Measurements from ENCODE around the gene MYL2. TPM values are rescaled to one million over a fixed set of nuclear protein-coding genes. Genes with fewer than 3 reads are reported as not detected.

MYL2 gene
- total RNA-seq, 1 donor from 2014 or later, result not detected

DNA sequence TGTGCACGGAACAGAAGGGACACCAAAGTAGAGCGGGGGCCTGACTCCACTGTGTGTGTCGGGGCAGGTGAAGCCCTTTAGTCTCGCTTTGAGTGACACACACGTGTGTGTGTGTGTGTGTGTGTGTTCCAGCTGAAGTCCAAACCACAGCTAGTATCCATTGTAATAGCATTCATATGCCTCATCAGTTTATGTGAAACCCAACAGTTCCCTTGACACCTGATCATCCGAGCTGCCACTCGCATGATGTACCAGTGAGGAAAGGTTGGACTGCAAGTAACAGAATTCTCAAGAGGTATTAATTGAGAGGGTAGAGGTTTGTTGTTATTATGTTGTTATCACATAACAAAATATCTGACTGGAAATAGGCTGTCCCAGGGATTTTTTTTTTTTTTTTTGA is 57.2 kb downstream of the MYL2 start:
- Histone ChIP-seq H3K4me2 (ENCODE audit: low read length) (no peak overlapping the region), H4K20me1 (ENCODE audit: insufficient read depth, low read length) (no peaks in the 10 kb centered on the region), H3K27me3 (ENCODE audit: insufficient read depth, low read length) (peaks cover 4% of the 10 kb centered on the region), H3K9ac (ENCODE audit: low read length) (no peak overlapping the region), H3K27ac (ENCODE audit: low read depth, low read length) (no peak overlapping the region), H3K36me3 (ENCODE audit: insufficient read depth, low read length) (no peaks in the 10 kb centered on the region), H3K4me3 (ENCODE audit: insufficient read depth, low read depth, low read length) (no peak overlapping the region), H3K79me2 (ENCODE audit: insufficient read depth, low read length) (no peaks in the 10 kb centered on the region), H3K9me3 (ENCODE audit: insufficient read depth, low read depth, low read length) (no peaks in the 10 kb centered on the region), H3K4me1 (ENCODE audit: insufficient read depth, low read length) (no peaks in the 10 kb centered on the region), H2AFZ (ENCODE audit: low read depth, low read length) (no peak overlapping the region)
- FAIRE-seq (no peak), DNase-seq (ENCODE audit: low read depth) (no peak)
- no peaks in the 10 kb centered on the region for H3K4me1 Mint-ChIP-seq (ENCODE audit: low read depth, unreplicated experiment)
- TF ChIP-seq, protein P1, sequence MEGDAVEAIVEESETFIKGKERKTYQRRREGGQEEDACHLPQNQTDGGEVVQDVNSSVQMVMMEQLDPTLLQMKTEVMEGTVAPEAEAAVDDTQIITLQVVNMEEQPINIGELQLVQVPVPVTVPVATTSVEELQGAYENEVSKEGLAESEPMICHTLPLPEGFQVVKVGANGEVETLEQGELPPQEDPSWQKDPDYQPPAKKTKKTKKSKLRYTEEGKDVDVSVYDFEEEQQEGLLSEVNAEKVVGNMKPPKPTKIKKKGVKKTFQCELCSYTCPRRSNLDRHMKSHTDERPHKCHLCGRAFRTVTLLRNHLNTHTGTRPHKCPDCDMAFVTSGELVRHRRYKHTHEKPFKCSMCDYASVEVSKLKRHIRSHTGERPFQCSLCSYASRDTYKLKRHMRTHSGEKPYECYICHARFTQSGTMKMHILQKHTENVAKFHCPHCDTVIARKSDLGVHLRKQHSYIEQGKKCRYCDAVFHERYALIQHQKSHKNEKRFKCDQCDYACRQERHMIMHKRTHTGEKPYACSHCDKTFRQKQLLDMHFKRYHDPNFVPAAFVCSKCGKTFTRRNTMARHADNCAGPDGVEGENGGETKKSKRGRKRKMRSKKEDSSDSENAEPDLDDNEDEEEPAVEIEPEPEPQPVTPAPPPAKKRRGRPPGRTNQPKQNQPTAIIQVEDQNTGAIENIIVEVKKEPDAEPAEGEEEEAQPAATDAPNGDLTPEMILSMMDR (IDR thresholded peaks at IDR 0.05; ENCODE audit: insufficient read depth, low read depth, low read length), result no peak
- H3K9me3 Mint-ChIP-seq (ENCODE audit: unreplicated experiment), result peaks cover 3% of the 10 kb centered on the region
- peaks cover 13% of the 10 kb centered on the region for H3K27me3 Mint-ChIP-seq (ENCODE audit: low read depth, unreplicated experiment)
- H3K4me3 Mint-ChIP-seq (ENCODE audit: unreplicated experiment), result no peak overlapping the region
- H3K36me3 Mint-ChIP-seq (ENCODE audit: low read depth, unreplicated experiment), result no peaks in the 10 kb centered on the region
- no peak overlapping the region for H3K27ac Mint-ChIP-seq (ENCODE audit: unreplicated experiment)

DNA sequence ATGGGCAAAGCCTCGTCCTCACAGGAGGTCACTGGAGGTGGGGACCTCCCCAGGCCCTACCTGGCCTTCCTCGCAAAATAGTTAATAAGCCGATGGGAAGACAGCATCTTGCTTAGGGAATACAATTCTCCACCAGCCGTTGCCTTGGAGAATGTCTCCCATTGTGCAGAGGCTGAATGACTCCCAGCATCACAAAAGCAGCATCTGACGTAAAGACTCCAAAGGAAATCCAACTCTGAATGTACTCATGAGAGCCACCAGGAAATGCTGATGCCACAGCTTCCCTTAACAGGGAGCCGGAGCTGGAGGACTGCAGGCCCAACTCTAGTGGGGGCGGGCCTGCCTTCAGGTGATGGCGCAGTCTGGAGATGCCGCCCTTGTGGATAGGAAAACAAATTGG is 58.0 kb downstream of the MYL2 start:
- H3K36me3 Mint-ChIP-seq (ENCODE audit: low read depth, unreplicated experiment), result no peaks in the 10 kb centered on the region
- Histone ChIP-seq H3K4me3 (ENCODE audit: insufficient read depth, low read depth, low read length) (no peak overlapping the region), H2AFZ (ENCODE audit: low read depth, low read length) (no peak overlapping the region), H3K9ac (ENCODE audit: low read length) (no peak overlapping the region), H3K79me2 (ENCODE audit: insufficient read depth, low read length) (no peaks in the 10 kb centered on the region), H3K4me1 (ENCODE audit: insufficient read depth, low read length) (no peaks in the 10 kb centered on the region), H3K9me3 (ENCODE audit: insufficient read depth, low read depth, low read length) (no peaks in the 10 kb centered on the region), H3K27ac (ENCODE audit: low read depth, low read length) (no peak overlapping the region), H3K27me3 (ENCODE audit: insufficient read depth, low read length) (peaks cover 4% of the 10 kb centered on the region), H3K36me3 (ENCODE audit: insufficient read depth, low read length) (no peaks in the 10 kb centered on the region), H3K4me2 (ENCODE audit: low read length) (no peak overlapping the region), H4K20me1 (ENCODE audit: insufficient read depth, low read length) (no peaks in the 10 kb centered on the region)
- FAIRE-seq, result no peak
- no peak overlapping the region for H3K4me3 Mint-ChIP-seq (ENCODE audit: unreplicated experiment)
- H3K4me1 Mint-ChIP-seq (ENCODE audit: low read depth, unreplicated experiment), result no peaks in the 10 kb centered on the region
- DNase-seq (ENCODE audit: low read depth), result no peak
- peaks cover 3% of the 10 kb centered on the region for H3K9me3 Mint-ChIP-seq (ENCODE audit: unreplicated experiment)
- peaks cover 13% of the 10 kb centered on the region for H3K27me3 Mint-ChIP-seq (ENCODE audit: low read depth, unreplicated experiment)
- no peak overlapping the region for H3K27ac Mint-ChIP-seq (ENCODE audit: unreplicated experiment)
- TF ChIP-seq, protein P1 (IDR thresholded peaks at IDR 0.05; ENCODE audit: insufficient read depth, low read depth, low read length), result no peak
- TF ChIP-seq EZH2 (IDR thresholded peaks at IDR 0.05; ENCODE audit: insufficient read depth, low read length), result no peak

DNA sequence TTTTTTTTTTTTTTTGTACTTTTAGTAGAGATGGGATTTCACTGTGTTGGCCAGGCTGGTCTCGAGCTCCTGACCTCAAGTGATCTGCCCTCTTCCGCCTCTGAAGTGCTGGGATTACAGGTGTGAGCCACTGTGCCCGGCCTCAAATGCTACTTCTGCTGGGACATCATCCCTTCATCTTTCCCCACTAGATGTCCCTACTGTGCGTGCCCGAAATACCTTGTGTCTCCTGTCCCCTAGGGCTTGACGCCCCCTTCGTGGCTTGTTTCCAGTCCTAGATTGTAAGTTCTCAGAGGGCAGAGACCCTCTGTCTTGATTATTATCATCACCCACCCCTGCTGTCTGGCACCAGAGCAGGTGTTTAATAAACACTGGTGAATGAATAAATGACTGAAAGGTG is 58.6 kb downstream of the MYL2 start:
- Histone ChIP-seq H3K9me3 (ENCODE audit: insufficient read depth, low read depth, low read length) (no peaks in the 10 kb centered on the region), H3K4me1 (ENCODE audit: insufficient read depth, low read length) (no peaks in the 10 kb centered on the region), H3K4me2 (ENCODE audit: low read length) (no peak overlapping the region), H3K4me3 (ENCODE audit: insufficient read depth, low read depth, low read length) (no peak overlapping the region), H3K36me3 (ENCODE audit: insufficient read depth, low read length) (no peaks in the 10 kb centered on the region), H4K20me1 (ENCODE audit: insufficient read depth, low read length) (no peaks in the 10 kb centered on the region), H3K27me3 (ENCODE audit: insufficient read depth, low read length) (peaks cover 4% of the 10 kb centered on the region), H3K9ac (ENCODE audit: low read length) (no peak overlapping the region), H3K79me2 (ENCODE audit: insufficient read depth, low read length) (no peaks in the 10 kb centered on the region), H3K27ac (ENCODE audit: low read depth, low read length) (no peak overlapping the region), H2AFZ (ENCODE audit: low read depth, low read length) (no peak overlapping the region)
- H3K36me3 Mint-ChIP-seq (ENCODE audit: low read depth, unreplicated experiment), result no peaks in the 10 kb centered on the region
- H3K9me3 Mint-ChIP-seq (ENCODE audit: unreplicated experiment), result peaks cover 6% of the 10 kb centered on the region
- H3K27ac Mint-ChIP-seq (ENCODE audit: unreplicated experiment), result no peak overlapping the region
- no peak for FAIRE-seq
- no peaks in the 10 kb centered on the region for H3K4me1 Mint-ChIP-seq (ENCODE audit: low read depth, unreplicated experiment)
- H3K27me3 Mint-ChIP-seq (ENCODE audit: low read depth, unreplicated experiment), result peaks cover 13% of the 10 kb centered on the region
- TF ChIP-seq, protein P1 (IDR thresholded peaks at IDR 0.05; ENCODE audit: insufficient read depth, low read depth, low read length), result no peak
- TF ChIP-seq EZH2 (IDR thresholded peaks at IDR 0.05; ENCODE audit: insufficient read depth, low read length), result no peak
- no peak for DNase-seq (ENCODE audit: low read depth)
- H3K4me3 Mint-ChIP-seq (ENCODE audit: unreplicated experiment), result no peak overlapping the region

Other genes with a start within 250 kb of the MYL2 start
- gene HVCN1, start 231.5 kb downstream of the MYL2 start, total RNA-seq, result 0.94 and 1.0 TPM in 2 replicates
- gene PPP1CC, start 177.7 kb downstream of the MYL2 start, total RNA-seq, result 94.8 and 107 TPM in 2 replicates
- gene CCDC63, start 73.6 kb downstream of the MYL2 start, total RNA-seq, result 0.30 TPM in 1 of 2 replicates, not detected in the other
- gene CUX2, start 113.6 kb upstream of the MYL2 start, total RNA-seq, result 0.07 and 0.30 TPM in 2 replicates